Measurements from ENCODE around the gene SCN8A.

The SCN8A gene

GRCh38 chr12:51631591-51631990, 40.6 kb downstream of the SCN8A start:
- no peak for TF ChIP-seq CTCF (IDR thresholded peaks at IDR 0.05; ENCODE audit: borderline replicate concordance, control extremely low read depth, extremely low read depth, insufficient read depth, missing control alignments)
- no peak for DNase-seq (ENCODE audit: low spot score)
- in situ Hi-C loops (cut with MboI; ENCODE audit: low sequenced_read_pairs, unreplicated experiment), result no loop called here

GRCh38 chr12:51632623-51633022, 41.6 kb downstream of the SCN8A start:
- DNase-seq (ENCODE audit: low spot score), result no peak
- no peak for TF ChIP-seq CTCF (IDR thresholded peaks at IDR 0.05; ENCODE audit: borderline replicate concordance, control extremely low read depth, extremely low read depth, insufficient read depth, missing control alignments)
- in situ Hi-C loops (cut with MboI; ENCODE audit: low sequenced_read_pairs, unreplicated experiment), result no loop called here

- in situ Hi-C loops (cut with MboI; ENCODE audit: low sequenced_read_pairs, unreplicated experiment), result no loop called here
- no peak for TF ChIP-seq CTCF (IDR thresholded peaks at IDR 0.05; ENCODE audit: borderline replicate concordance, control extremely low read depth, extremely low read depth, insufficient read depth, missing control alignments)
- DNase-seq (ENCODE audit: low spot score), result no peak
Measured at GRCh38 chr12:51635346-51635745, 44.3 kb downstream of the SCN8A start.

- in situ Hi-C loops (cut with MboI; ENCODE audit: low sequenced_read_pairs, unreplicated experiment), result no loop called here
- TF ChIP-seq CTCF (IDR thresholded peaks at IDR 0.05; ENCODE audit: borderline replicate concordance, control extremely low read depth, extremely low read depth, insufficient read depth, missing control alignments), result no peak
- no peak for DNase-seq (ENCODE audit: low spot score)
Measured at GRCh38 chr12:51636581-51636980, 45.5 kb downstream of the SCN8A start.

GRCh38 chr12:51636986-51637385, 46.0 kb downstream of the SCN8A start:
- no peak for DNase-seq (ENCODE audit: low spot score)
- in situ Hi-C loops (cut with MboI; ENCODE audit: low sequenced_read_pairs, unreplicated experiment), result no loop called here
- TF ChIP-seq CTCF (IDR thresholded peaks at IDR 0.05; ENCODE audit: borderline replicate concordance, control extremely low read depth, extremely low read depth, insufficient read depth, missing control alignments), result no peak

- no peak for DNase-seq (ENCODE audit: low spot score)
- TF ChIP-seq CTCF (IDR thresholded peaks at IDR 0.05; ENCODE audit: borderline replicate concordance, control extremely low read depth, extremely low read depth, insufficient read depth, missing control alignments), result no peak
- in situ Hi-C loops (cut with MboI; ENCODE audit: low sequenced_read_pairs, unreplicated experiment), result no loop called here
Measured at GRCh38 chr12:51639361-51639760, 48.3 kb downstream of the SCN8A start.

- TF ChIP-seq CTCF (IDR thresholded peaks at IDR 0.05; ENCODE audit: borderline replicate concordance, control extremely low read depth, extremely low read depth, insufficient read depth, missing control alignments), result no peak
- DNase-seq (ENCODE audit: low spot score), result no peak
- in situ Hi-C loops (cut with MboI; ENCODE audit: low sequenced_read_pairs, unreplicated experiment), result no loop called here
Measured at GRCh38 chr12:51642286-51642685, 51.3 kb downstream of the SCN8A start.

Measured in GM13976 (cell line).